HepG2 (cell line): Measurements from ENCODE around the gene ZNF341. TPM values are rescaled to one million over a fixed set of nuclear protein-coding genes. Genes with fewer than 3 reads are reported as not detected.

Experiments used
- ARID4A ChIP-seq: sonication (generic); formaldehyde crosslinking; IDR thresholded peaks from 2 replicates; pipeline ENCODE4 v1.5.0; 2020; ENCODE audit warnings: mild to moderate bottlenecking, missing genetic modification reagents, borderline replicate concordance
- ARNT2 ChIP-seq: sonication (generic); formaldehyde crosslinking; IDR thresholded peaks from 2 replicates; pipeline ENCODE4 v1.8.0; 2022; ENCODE audit warnings: mild to moderate bottlenecking, low read depth, missing genetic modification reagents, moderate library complexity
- BRD4 ChIP-seq: sonication (generic); formaldehyde crosslinking; IDR thresholded peaks from 2 replicates; pipeline ENCODE4 v1.4.0; 2020; ENCODE audit warnings: missing genetic modification reagents
- HNRNPUL1 ChIP-seq: fragments of 200-400 bp; formaldehyde crosslinking; IDR thresholded peaks from 2 replicates; pipeline ENCODE4 v1.6.1; 2017; ENCODE audit warnings: low read depth, mild to moderate bottlenecking, low read length, moderate library complexity
- MED13 ChIP-seq: sonication (generic); formaldehyde crosslinking; IDR thresholded peaks from 2 replicates; pipeline ENCODE4 v1.5.0; 2020; ENCODE audit warnings: missing genetic modification reagents
- MIER3 ChIP-seq: IDR thresholded peaks from 2 replicates; pipeline ENCODE4 v1.6.1; 2016; ENCODE audit warnings: missing compliant biosample characterization, borderline replicate concordance
- MLX ChIP-seq: IDR thresholded peaks from 2 replicates; pipeline ENCODE4 v1.6.1; 2016
- MTF2 ChIP-seq: sonication (generic); formaldehyde crosslinking; IDR thresholded peaks from 2 replicates; pipeline ENCODE4 v1.5.0; 2020; ENCODE audit warnings: missing genetic modification reagents, borderline replicate concordance
- NFE2L1 ChIP-seq: sonication (generic); formaldehyde crosslinking; IDR thresholded peaks from 2 replicates; pipeline ENCODE4 v1.4.0; 2020; ENCODE audit warnings: missing genetic modification reagents, mild to moderate bottlenecking, borderline replicate concordance
- NFKB2 ChIP-seq: sonication (generic); formaldehyde crosslinking; IDR thresholded peaks from 2 replicates; pipeline ENCODE4 v1.4.0; 2020; ENCODE audit warnings: missing genetic modification reagents, borderline replicate concordance
- NFKBIZ ChIP-seq: IDR thresholded peaks from 2 replicates; pipeline ENCODE4 v1.6.1; 2018; ENCODE audit warnings: missing genetic modification reagents, missing compliant biosample characterization
- POGZ ChIP-seq: sonication (generic); formaldehyde crosslinking; IDR thresholded peaks from 2 replicates; pipeline ENCODE4 v1.4.0; 2020; ENCODE audit warnings: mild to moderate bottlenecking, missing genetic modification reagents
- RBM39 ChIP-seq: fragments of 200-400 bp; formaldehyde crosslinking; IDR thresholded peaks from one replicate; pipeline ENCODE4 v1.6.1; 2018; ENCODE audit warnings: antibody characterized with exemption, mild to moderate bottlenecking, low read depth, low read length; ENCODE audit not compliant: poor library complexity, severe bottlenecking
- REPIN1 ChIP-seq: sonication (generic); formaldehyde crosslinking; IDR thresholded peaks from 2 replicates; pipeline ENCODE4 v1.8.0; 2022; ENCODE audit warnings: missing genetic modification reagents, low read depth, mild to moderate bottlenecking, borderline replicate concordance
- TBL1XR1 ChIP-seq: fragments of 150-350 bp; IDR thresholded peaks from 2 replicates; pipeline ENCODE4 v1.6.1; 2014; ENCODE audit warnings: borderline replicate concordance, low read length; ENCODE audit not compliant: partially characterized antibody
- ZBTB1 ChIP-seq: sonication (generic); formaldehyde crosslinking; IDR thresholded peaks from 2 replicates; pipeline ENCODE4 v1.4.0; 2020; ENCODE audit warnings: missing genetic modification reagents, borderline replicate concordance
- ZFAT ChIP-seq: sonication (generic); formaldehyde crosslinking; conservative IDR thresholded peaks from 2 replicates; pipeline ENCODE4 v1.8.1; 2023; ENCODE audit warnings: missing genetic modification reagents, inconsistent platforms
- ZNF12 ChIP-seq: sonication (generic); formaldehyde crosslinking; IDR thresholded peaks from 2 replicates; pipeline ENCODE4 v1.5.0; 2020; ENCODE audit warnings: missing genetic modification reagents
- ZNF235 ChIP-seq: sonication (generic); formaldehyde crosslinking; IDR thresholded peaks from 2 replicates; pipeline ENCODE4 v1.8.1; 2023; ENCODE audit warnings: mild to moderate bottlenecking, missing genetic modification reagents, borderline replicate concordance
- ZNF275 ChIP-seq: sonication (generic); formaldehyde crosslinking; IDR thresholded peaks from 2 replicates; pipeline ENCODE4 v1.8.0; 2022; ENCODE audit warnings: missing genetic modification reagents, mild to moderate bottlenecking, inconsistent platforms, borderline replicate concordance
- ZNF331 ChIP-seq: sonication (generic); formaldehyde crosslinking; IDR thresholded peaks from 2 replicates; pipeline ENCODE4 v1.4.0; 2020; ENCODE audit warnings: missing genetic modification reagents
- ZNF549 ChIP-seq: sonication (generic); formaldehyde crosslinking; IDR thresholded peaks from 2 replicates; pipeline ENCODE4 v1.5.0; 2020; ENCODE audit warnings: missing genetic modification reagents
- ZNF652 ChIP-seq: IDR thresholded peaks from 2 replicates; pipeline ENCODE4 v1.6.1; 2016; ENCODE audit warnings: low read depth, borderline replicate concordance
- ZNF790 ChIP-seq: sonication (generic); formaldehyde crosslinking; IDR thresholded peaks from 2 replicates; pipeline ENCODE4 v1.8.0; 2022; ENCODE audit warnings: missing genetic modification reagents, mild to moderate bottlenecking, borderline replicate concordance
- polyA plus RNA-seq, 8 experiments: library from polyadenylated mRNA; depleted of rRNA in 3 of 8; stranded (reverse) in 7 of 8; unstranded in 1 of 8; fragments of >200 nt; fragmentation: Illumina TruSeq in 4 of 8; extraction: Trizol in 4 of 8; gene quantifications; 2 replicates each; pipeline versions ENCODE4 v1.2.1 to v1.2.3, GENCODE V29; 2011 to 2016; ENCODE audit warnings: low read depth in 4 of 8, missing spikeins in 1 of 8, mixed read lengths in 1 of 8; ENCODE audit not compliant: insufficient read depth in 1 of 8
- total RNA-seq, 5 experiments: library from RNA; depleted of rRNA; stranded (reverse); fragments of >200 nt; fragmentation: Illumina TruSeq; extraction: Trizol; gene quantifications; 2 replicates each; pipeline ENCODE4 v1.2.3, GENCODE V29; 2016; ENCODE audit warnings: low read depth in 1 of 5

ZNF341 gene
- total and polyA plus RNA-seq, 2 of the 13 experiments (the other 11 are each of a cell fraction or from before 2014, with no cell fraction given), result 1.1 to 2.2 TPM

- peak; percentile 75; the same call in 1 of the 2 replicates for TF ChIP-seq ZNF275 (CRISPR knock-in tag)
- no peak for TF ChIP-seq NFE2L1
- no peak for TF ChIP-seq HNRNPUL1
- TF ChIP-seq NFKB2 (CRISPR knock-in tag), result 0 out of 2 replicates have a peak, but pooled peaks have one; percentile 52
- TF ChIP-seq TBL1XR1, result peak; percentile 83
- peak; percentile 90 for TF ChIP-seq ZNF331 (CRISPR knock-in tag)
- TF ChIP-seq NFKBIZ, result peak; percentile 66; the same call in 1 of the 2 replicates
- no peak for TF ChIP-seq ZBTB1 (CRISPR knock-in tag)
- 0 out of 2 replicates have a peak, but pooled peaks have one; percentile 18 for TF ChIP-seq ZNF235
- TF ChIP-seq REPIN1 (CRISPR knock-in tag), result peak; percentile 75; the same call in 1 of the 2 replicates
- TF ChIP-seq ARNT2 (CRISPR knock-in tag), result no peak; the same call in 1 of the 2 replicates
- TF ChIP-seq BRD4 (CRISPR knock-in tag), result 0 out of 2 replicates have a peak, but pooled peaks have one; percentile 58
- TF ChIP-seq POGZ (CRISPR knock-in tag), result peak; percentile 87
- TF ChIP-seq ARID4A (CRISPR knock-in tag), result peak; percentile 82
- no peak for TF ChIP-seq ZFAT
- no peak for TF ChIP-seq ZNF12
- no peak for TF ChIP-seq MED13 (CRISPR knock-in tag)
- peak; percentile 81; the same call in 1 of the 2 replicates for TF ChIP-seq MLX (CRISPR knock-in tag)
- peak; percentile 89; the same call in 1 of the 2 replicates for TF ChIP-seq ZNF790 (CRISPR knock-in tag)
- TF ChIP-seq MTF2 (CRISPR knock-in tag), result no peak
- no peak for TF ChIP-seq RBM39
- no peak for TF ChIP-seq ZNF549 (CRISPR knock-in tag)
- peak; percentile 67; the same call in 1 of the 2 replicates for TF ChIP-seq MIER3
- TF ChIP-seq ZNF652 (CRISPR knock-in tag), result no peak
Observed at GRCh38 chr20:33701629-33702450, 30.0 kb upstream of the ZNF341 start (continued).
